NT2/D1 (cell line): ENCODE data around the gene RASA2.

Experiments
- YY1 ChIP-seq: IDR thresholded peaks from 2 replicates; pipeline ENCODE4 v1.6.1; 2011; ENCODE audit not compliant: insufficient read length, insufficient read depth
- ZNF274 ChIP-seq: IDR thresholded peaks from 2 replicates; pipeline ENCODE4 v1.6.1; 2011; ENCODE audit warnings: mild to moderate bottlenecking, low read depth, low read length

GRCh38 chr3:141663993-141664392, 177.2 kb downstream of the RASA2 start:
- TF ChIP-seq YY1: no peak
- TF ChIP-seq ZNF274: no peak
